Endodermal cell (in vitro differentiated cells): ENCODE data around the gene SULT4A1. TPM values are rescaled to one million over a fixed set of nuclear protein-coding genes. Genes with fewer than 3 reads are reported as not detected.
A peak's percentile ranks its signal among the peaks of the same experiment; 100 is the strongest.
"Not testable (repeated sequence)": the region's sequence is repeated elsewhere in the genome, so short reads cannot be mapped to it uniquely, and the experiment has no call there.

Experiments used
- DNase-seq: peaks from one replicate; pipeline ENCODE4 v3.0.0-alpha.2; 2017
- H3K27ac ChIP-seq: 2 replicates; pipeline ENCODE4 v1.5.1; 2013; ENCODE audit warnings: mild to moderate bottlenecking, low read depth, low read length, moderate library complexity
- H3K27me3 ChIP-seq: 2 replicates; pipeline ENCODE4 v1.6.1; 2013; ENCODE audit warnings: mild to moderate bottlenecking, low read length, moderate library complexity; ENCODE audit not compliant: insufficient read depth, control insufficient read depth, poor library complexity, severe bottlenecking
- H3K36me3 ChIP-seq: 2 replicates; pipeline ENCODE4 v1.7.0; 2013; ENCODE audit warnings: mild to moderate bottlenecking, low read length, moderate library complexity; ENCODE audit not compliant: control insufficient read depth, insufficient read depth
- H3K4me1 ChIP-seq: one replicate; pipeline ENCODE4 v1.7.0; 2013; ENCODE audit warnings: low read length; ENCODE audit not compliant: control insufficient read depth, insufficient read depth
- H3K4me3 ChIP-seq: 2 replicates; pipeline ENCODE4 v1.5.1; 2013; ENCODE audit warnings: mild to moderate bottlenecking, low read length, moderate library complexity
- H3K9ac ChIP-seq: 2 replicates; pipeline ENCODE4 v1.6.1; 2013; ENCODE audit warnings: mild to moderate bottlenecking, low read length, moderate library complexity; ENCODE audit not compliant: poor library complexity, severe bottlenecking; ENCODE audit errors: extremely low read depth
- H3K9me3 ChIP-seq: 2 replicates; pipeline ENCODE4 v1.6.1; 2013; ENCODE audit warnings: mild to moderate bottlenecking, low read length, moderate library complexity; ENCODE audit not compliant: control insufficient read depth
- H3K27ac Mint-ChIP-seq: 2 replicates; pipeline ENCODE4 v1.8.0; 2020; ENCODE audit warnings: mixed read lengths
- H3K27me3 Mint-ChIP-seq: 2 replicates; pipeline ENCODE4 v1.8.0; 2021; ENCODE audit warnings: mild to moderate bottlenecking, mixed read lengths; ENCODE audit not compliant: insufficient read depth
- H3K36me3 Mint-ChIP-seq: 2 replicates; pipeline ENCODE4 v1.8.0; 2020; ENCODE audit warnings: low read depth, mixed read lengths
- H3K4me1 Mint-ChIP-seq: 2 replicates; pipeline ENCODE4 v1.8.0; 2020; ENCODE audit warnings: mixed read lengths
- H3K4me3 Mint-ChIP-seq: 2 replicates; pipeline ENCODE4 v1.8.0; 2020; ENCODE audit warnings: mild to moderate bottlenecking, moderate library complexity, mixed read lengths
- H3K9me3 Mint-ChIP-seq: 2 replicates; pipeline ENCODE4 v1.8.0; 2020; ENCODE audit warnings: mild to moderate bottlenecking, mixed read lengths
- WGBS, 2 experiments: methylation state at CpG; one replicate each; pipeline versions ENCODE4 v1.1.5 to v1.1.7; 2013; ENCODE audit warnings: missing lambda C conversion rate in 2 of 2, mixed read lengths in 1 of 2; ENCODE audit not compliant: insufficient coverage in 1 of 2, insufficient read length in 1 of 2; 5-methylcytosine and 5-hydroxymethylcytosine counted together
- total RNA-seq, 2 donors: library from RNA; stranded (reverse); fragmentation: NEBNext Ultra II Directional in 1 of 2; extraction: Animal tissue kit (Norgen Biotek cat#: 25700) in 1 of 2; gene quantifications; 2 replicates in 1 of 2; 3 replicates in 1 of 2; pipeline ENCODE4 v1.2.1, GENCODE V29; 2021
- TF ChIP-seq, protein P1 (sequence below): fragments of 200-600 bp; sonication (generic); conservative IDR thresholded peaks from 2 replicates; pipeline ENCODE4 v1.5.0; 2021; ENCODE audit warnings: antibody characterized with exemption, mild to moderate bottlenecking

Gene SULT4A1
- total RNA-seq, 2 donors from 2014 or later: 11.4 to 12.7 TPM

- Histone ChIP-seq H3K27ac (no peak overlapping the region), H3K36me3 (no peaks in the 10 kb centered on the region), H3K4me1 (no peaks in the 10 kb centered on the region), H3K27me3 (no peaks in the 10 kb centered on the region), H3K4me3 (no peak overlapping the region), H3K9me3 (no peaks in the 10 kb centered on the region), H3K9ac (no peak overlapping the region)
- H3K9me3 Mint-ChIP-seq: peaks cover 2% of the 10 kb centered on the region
- no peak overlapping the region for H3K4me3 Mint-ChIP-seq
- TF ChIP-seq, protein P1, sequence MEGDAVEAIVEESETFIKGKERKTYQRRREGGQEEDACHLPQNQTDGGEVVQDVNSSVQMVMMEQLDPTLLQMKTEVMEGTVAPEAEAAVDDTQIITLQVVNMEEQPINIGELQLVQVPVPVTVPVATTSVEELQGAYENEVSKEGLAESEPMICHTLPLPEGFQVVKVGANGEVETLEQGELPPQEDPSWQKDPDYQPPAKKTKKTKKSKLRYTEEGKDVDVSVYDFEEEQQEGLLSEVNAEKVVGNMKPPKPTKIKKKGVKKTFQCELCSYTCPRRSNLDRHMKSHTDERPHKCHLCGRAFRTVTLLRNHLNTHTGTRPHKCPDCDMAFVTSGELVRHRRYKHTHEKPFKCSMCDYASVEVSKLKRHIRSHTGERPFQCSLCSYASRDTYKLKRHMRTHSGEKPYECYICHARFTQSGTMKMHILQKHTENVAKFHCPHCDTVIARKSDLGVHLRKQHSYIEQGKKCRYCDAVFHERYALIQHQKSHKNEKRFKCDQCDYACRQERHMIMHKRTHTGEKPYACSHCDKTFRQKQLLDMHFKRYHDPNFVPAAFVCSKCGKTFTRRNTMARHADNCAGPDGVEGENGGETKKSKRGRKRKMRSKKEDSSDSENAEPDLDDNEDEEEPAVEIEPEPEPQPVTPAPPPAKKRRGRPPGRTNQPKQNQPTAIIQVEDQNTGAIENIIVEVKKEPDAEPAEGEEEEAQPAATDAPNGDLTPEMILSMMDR: no peak
- H3K36me3 Mint-ChIP-seq: no peaks in the 10 kb centered on the region
- DNase-seq: no peak
- WGBS, 2 experiments: 77 to 100% methylated on average over 1 of the region's 1 CpG
- H3K4me1 Mint-ChIP-seq: peaks cover 5% of the 10 kb centered on the region
- H3K27ac Mint-ChIP-seq: no peak overlapping the region
- peaks cover 25% of the 10 kb centered on the region for H3K27me3 Mint-ChIP-seq
Observed at GRCh38 chr22:43909708-43910107, 47.4 kb upstream of the SULT4A1 start.

DNA sequence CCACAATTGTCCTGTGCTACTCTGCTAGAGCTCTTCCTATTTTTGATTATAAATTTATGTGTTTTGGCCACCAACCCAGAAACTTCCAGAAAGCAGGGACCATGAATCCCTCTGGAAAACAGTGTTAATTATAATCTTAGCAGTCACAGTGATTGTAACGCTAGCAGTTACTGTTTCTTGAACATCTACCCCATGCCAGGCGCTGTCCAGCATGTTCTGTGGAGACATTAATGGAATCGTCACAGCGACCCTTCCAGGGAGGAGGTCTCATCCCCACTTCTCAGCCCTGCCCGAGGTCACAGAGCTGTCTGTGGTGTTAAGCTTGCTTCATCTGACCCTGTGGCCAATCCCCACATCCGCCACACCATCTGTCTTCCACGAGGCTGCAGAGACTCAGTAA lies 43.4 kb upstream of the SULT4A1 start:
- DNase-seq: no peak
- no peak overlapping the region for H3K4me3 Mint-ChIP-seq
- H3K27me3 Mint-ChIP-seq: peaks cover 12% of the 10 kb centered on the region
- peaks cover 11% of the 10 kb centered on the region for H3K9me3 Mint-ChIP-seq
- H3K4me1 Mint-ChIP-seq: no peaks in the 10 kb centered on the region
- H3K9ac ChIP-seq: no peak overlapping the region
- no peaks in the 10 kb centered on the region for H3K36me3 Mint-ChIP-seq
- no peaks in the 10 kb centered on the region for H3K9me3 ChIP-seq
- no peak overlapping the region for H3K27ac Mint-ChIP-seq
- 86% methylated on average over 5 to 7 of the region's 7 CpGs for WGBS, 2 experiments
- H3K4me3 ChIP-seq: no peak overlapping the region
- TF ChIP-seq, protein P1: no peak
- H3K27ac ChIP-seq: no peak overlapping the region
- no peaks in the 10 kb centered on the region for H3K36me3 ChIP-seq
- no peaks in the 10 kb centered on the region for H3K27me3 ChIP-seq
- H3K4me1 ChIP-seq: no peaks in the 10 kb centered on the region

DNA sequence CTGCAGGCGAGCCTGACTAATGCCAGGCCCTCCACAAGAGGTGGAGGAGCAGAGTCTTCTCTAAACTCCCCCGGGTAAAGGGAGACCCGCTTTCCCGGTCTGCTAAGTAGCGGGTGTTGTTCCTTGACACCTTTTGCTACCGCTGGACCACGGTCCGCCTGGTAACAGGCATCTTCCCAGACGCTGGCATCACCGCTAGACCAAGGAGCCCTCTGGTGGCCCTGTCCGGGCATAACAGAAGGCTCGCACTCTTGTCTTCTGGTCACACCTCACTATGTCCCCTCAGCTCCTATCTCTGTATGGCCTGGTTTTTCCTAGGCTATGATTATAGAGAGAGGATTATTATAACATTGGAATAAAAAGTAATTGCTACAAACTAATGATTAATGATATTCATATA lies 42.1 kb upstream of the SULT4A1 start:
- not testable (repeated sequence) for DNase-seq, H3K27me3 Mint-ChIP-seq

DNA sequence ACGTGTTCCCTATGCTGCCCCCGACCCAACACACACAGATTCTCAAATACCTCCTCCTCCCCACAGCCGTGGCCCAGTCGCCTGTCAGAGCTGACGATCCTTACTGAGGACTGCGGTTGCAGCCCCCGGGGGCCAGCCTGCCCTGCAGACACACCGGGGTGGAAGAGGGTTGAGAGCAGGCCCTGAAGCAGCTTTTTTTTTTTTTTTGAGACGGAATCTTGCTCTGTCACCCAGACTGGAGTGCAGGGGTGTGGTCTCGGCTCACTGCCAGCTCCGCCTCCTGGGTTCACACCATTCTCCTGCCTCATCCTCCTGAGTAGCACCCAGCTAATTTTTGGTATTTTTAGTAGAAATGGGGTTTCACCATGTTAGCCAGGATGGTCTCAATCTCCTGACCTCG lies 40.7 kb upstream of the SULT4A1 start:
- H3K4me1 Mint-ChIP-seq, H3K36me3 Mint-ChIP-seq: not testable (repeated sequence)
- 83% methylated on average over 1 to 11 of the region's 12 CpGs for WGBS, 2 experiments

More for the DNA sequence above, 42.1 kb upstream of the SULT4A1 start:
- H3K36me3 ChIP-seq, H3K27ac Mint-ChIP-seq, H3K9ac ChIP-seq, H3K36me3 Mint-ChIP-seq, H3K4me3 ChIP-seq, H3K4me1 Mint-ChIP-seq, H3K4me1 ChIP-seq, H3K27me3 ChIP-seq, H3K4me3 Mint-ChIP-seq, H3K27ac ChIP-seq, H3K9me3 ChIP-seq: not testable (repeated sequence)
- 56% methylated on average over 8 of the region's 12 CpGs; no CpG with 5 or more reads in 1 of the 2 experiments for WGBS, 2 experiments
- TF ChIP-seq, protein P1: peak; percentile 64
- H3K9me3 Mint-ChIP-seq: peaks cover 11% of the 10 kb centered on the region

More for the DNA sequence above, 40.7 kb upstream of the SULT4A1 start:
- H3K27me3 ChIP-seq, H3K9ac ChIP-seq, DNase-seq, H3K27ac ChIP-seq, H3K4me3 ChIP-seq, H3K4me3 Mint-ChIP-seq, H3K27me3 Mint-ChIP-seq, H3K36me3 ChIP-seq, H3K4me1 ChIP-seq, H3K27ac Mint-ChIP-seq, H3K9me3 ChIP-seq: not testable (repeated sequence)
- H3K9me3 Mint-ChIP-seq: peaks cover 11% of the 10 kb centered on the region
